Hepatocyte (in vitro differentiated cells): ENCODE results near the gene RHOU. TPM values are rescaled to one million over a fixed set of nuclear protein-coding genes. Genes with fewer than 3 reads are reported as not detected.

Source experiments
- DNase-seq: peaks from one replicate; pipeline ENCODE4 v3.0.0-alpha.2; 2016; ENCODE audit warnings: low spot score
- H2AFZ ChIP-seq: fragments of 200-600 bp; sonication (generic); 2 replicates; pipeline ENCODE4 v1.6.0; 2016; ENCODE audit warnings: antibody characterized with exemption, mild to moderate bottlenecking
- H3K27ac ChIP-seq: fragments of 200-600 bp; sonication (generic); 2 replicates; pipeline ENCODE4 v1.5.1; 2016; ENCODE audit warnings: mild to moderate bottlenecking
- H3K27me3 ChIP-seq: fragments of 200-600 bp; sonication (generic); 2 replicates; pipeline ENCODE4 v1.6.1; 2016
- H3K36me3 ChIP-seq: fragments of 200-600 bp; sonication (generic); replicated peaks from 2 replicates; pipeline ENCODE4 v1.5.1; 2016; ENCODE audit warnings: low read depth; ENCODE audit not compliant: insufficient read depth
- H3K4me1 ChIP-seq: fragments of 200-600 bp; sonication (generic); 2 replicates; pipeline ENCODE4 v1.5.1; 2016; ENCODE audit warnings: mild to moderate bottlenecking, moderate library complexity; ENCODE audit not compliant: insufficient read depth
- H3K4me2 ChIP-seq: fragments of 200-600 bp; sonication (generic); 2 replicates; pipeline ENCODE4 v1.6.0; 2016
- H3K4me3 ChIP-seq: fragments of 200-600 bp; sonication (generic); 2 replicates; pipeline ENCODE4 v1.5.1; 2016; ENCODE audit warnings: mild to moderate bottlenecking
- H3K79me2 ChIP-seq: fragments of 200-600 bp; sonication (generic); 2 replicates; pipeline ENCODE4 v1.6.0; 2017; ENCODE audit warnings: mild to moderate bottlenecking
- H3K9me2 ChIP-seq: fragments of 200-600 bp; sonication (generic); replicated peaks from 2 replicates; pipeline ENCODE4 v1.6.0; 2017; ENCODE audit warnings: mild to moderate bottlenecking; ENCODE audit not compliant: insufficient read depth
- H3K9me3 ChIP-seq: fragments of 200-600 bp; sonication (generic); 2 replicates; pipeline ENCODE4 v1.5.1; 2016; ENCODE audit warnings: low read depth, mild to moderate bottlenecking
- H4K20me1 ChIP-seq: fragments of 200-600 bp; sonication (generic); 2 replicates; pipeline ENCODE4 v1.6.0; 2016; ENCODE audit warnings: mild to moderate bottlenecking; ENCODE audit not compliant: insufficient read depth, poor library complexity, severe bottlenecking
- EZH2 ChIP-seq: fragments of 200-600 bp; sonication (generic); IDR thresholded peaks from 2 replicates; pipeline ENCODE4 v1.6.1; 2016; ENCODE audit warnings: antibody characterized with exemption, mild to moderate bottlenecking, borderline replicate concordance
- EZH2phosphoT487 ChIP-seq: fragments of 200-600 bp; sonication (generic); IDR thresholded peaks from one replicate; pipeline ENCODE4 v1.6.1; 2018; ENCODE audit warnings: antibody characterized with exemption, mild to moderate bottlenecking, low read depth, moderate library complexity; ENCODE audit not compliant: unreplicated experiment, severe bottlenecking
- WGBS: methylation state at CpG from one replicate; pipeline ENCODE4 v1.1.6; 2016; ENCODE audit warnings: low lambda C conversion rate; ENCODE audit errors: missing lambda C conversion rate; 5-methylcytosine and 5-hydroxymethylcytosine counted together
- polyA plus RNA-seq: library from polyadenylated mRNA; unstranded; fragments of >200 nt; fragmentation: Nextera tagmentation; extraction: Ambion mirVana; gene quantifications from 2 replicates; pipeline ENCODE4 v1.2.1, GENCODE V29; 2016
- total RNA-seq: library from RNA; depleted of rRNA; stranded (reverse); fragments of >200 nt; gene quantifications from 2 replicates; pipeline ENCODE4 v1.2.3, GENCODE V29; 2014
- TF ChIP-seq, protein P1 (sequence below): fragments of 200-600 bp; sonication (generic); IDR thresholded peaks from 2 replicates; pipeline ENCODE4 v1.5.1; 2016; ENCODE audit warnings: antibody characterized with exemption, mild to moderate bottlenecking; ENCODE audit not compliant: poor library complexity

The RHOU gene
- total and polyA plus RNA-seq, 2 experiments from 2014 or later: 70.5 to 124 TPM

GRCh38 chr1:228784181-228784580, 48.9 kb downstream of the RHOU start:
- TF ChIP-seq EZH2: no peak
- no peak for TF ChIP-seq EZH2phosphoT487
- TF ChIP-seq, protein P1, sequence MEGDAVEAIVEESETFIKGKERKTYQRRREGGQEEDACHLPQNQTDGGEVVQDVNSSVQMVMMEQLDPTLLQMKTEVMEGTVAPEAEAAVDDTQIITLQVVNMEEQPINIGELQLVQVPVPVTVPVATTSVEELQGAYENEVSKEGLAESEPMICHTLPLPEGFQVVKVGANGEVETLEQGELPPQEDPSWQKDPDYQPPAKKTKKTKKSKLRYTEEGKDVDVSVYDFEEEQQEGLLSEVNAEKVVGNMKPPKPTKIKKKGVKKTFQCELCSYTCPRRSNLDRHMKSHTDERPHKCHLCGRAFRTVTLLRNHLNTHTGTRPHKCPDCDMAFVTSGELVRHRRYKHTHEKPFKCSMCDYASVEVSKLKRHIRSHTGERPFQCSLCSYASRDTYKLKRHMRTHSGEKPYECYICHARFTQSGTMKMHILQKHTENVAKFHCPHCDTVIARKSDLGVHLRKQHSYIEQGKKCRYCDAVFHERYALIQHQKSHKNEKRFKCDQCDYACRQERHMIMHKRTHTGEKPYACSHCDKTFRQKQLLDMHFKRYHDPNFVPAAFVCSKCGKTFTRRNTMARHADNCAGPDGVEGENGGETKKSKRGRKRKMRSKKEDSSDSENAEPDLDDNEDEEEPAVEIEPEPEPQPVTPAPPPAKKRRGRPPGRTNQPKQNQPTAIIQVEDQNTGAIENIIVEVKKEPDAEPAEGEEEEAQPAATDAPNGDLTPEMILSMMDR: no peak
- H3K4me2 ChIP-seq: no peak overlapping the region
- peak overlapping the region; percentile 83 for H3K27ac ChIP-seq
- peaks cover 32% of the 10 kb centered on the region for H3K4me1 ChIP-seq
- H3K9me3 ChIP-seq: no peaks in the 10 kb centered on the region
- no peak for DNase-seq
- H3K4me3 ChIP-seq: no peak overlapping the region
- H2AFZ ChIP-seq: no peak overlapping the region
- WGBS: 91% methylated on average over 3 of the region's 3 CpGs
- H3K27me3 ChIP-seq: no peaks in the 10 kb centered on the region
- no peaks in the 10 kb centered on the region for H3K79me2 ChIP-seq
- H3K9me2 ChIP-seq: no peaks in the 10 kb centered on the region
- no peaks in the 10 kb centered on the region for H4K20me1 ChIP-seq
- H3K36me3 ChIP-seq: no peaks in the 10 kb centered on the region

DNA sequence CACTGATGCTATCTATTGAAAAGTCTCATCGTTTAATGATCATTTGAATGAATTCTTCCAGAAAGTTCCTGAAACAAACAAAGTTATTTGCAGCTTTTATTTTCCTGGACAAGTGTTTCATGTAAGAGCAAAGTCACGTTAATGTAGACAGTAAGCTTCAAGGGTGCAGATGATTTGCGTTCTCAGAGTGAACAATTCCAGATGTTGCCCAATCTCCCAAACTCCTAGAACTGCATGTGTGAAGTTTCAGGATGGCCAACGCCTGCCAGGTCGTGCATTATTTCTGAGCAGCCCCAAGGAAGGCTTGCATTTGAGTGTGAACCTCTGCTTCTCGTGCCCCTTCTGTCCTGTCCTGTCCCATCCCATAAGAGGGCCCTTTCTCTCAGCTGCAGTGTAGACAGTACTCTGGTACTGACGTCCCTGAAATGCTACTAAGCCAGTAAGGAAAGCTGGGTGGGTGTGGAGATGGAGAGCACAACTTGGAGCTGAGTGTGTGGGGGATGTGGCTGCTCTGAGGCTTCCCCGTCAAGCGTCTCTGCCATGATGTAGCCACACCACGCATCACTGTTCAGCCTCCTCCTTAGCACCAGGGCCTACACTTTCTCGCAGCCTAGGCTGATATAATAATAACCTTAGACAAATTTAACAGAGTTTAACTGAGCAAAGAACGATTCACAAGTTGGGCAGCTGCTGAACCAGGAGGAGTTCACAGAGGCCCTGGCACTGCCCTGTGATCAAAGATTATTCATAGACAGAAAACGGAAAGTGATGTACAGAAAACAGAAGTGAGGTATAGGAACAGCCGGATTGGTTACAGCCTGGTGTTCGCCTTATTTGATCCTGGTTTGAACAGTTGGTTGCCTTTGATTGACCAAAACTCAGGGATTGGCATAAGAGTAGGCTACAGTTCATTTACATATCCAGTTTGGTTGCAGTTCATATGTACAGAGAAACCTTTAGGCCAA, 50.4 kb downstream of the RHOU start:
- 77% methylated on average over 15 of the region's 15 CpGs for WGBS
- H3K36me3 ChIP-seq: no peaks in the 10 kb centered on the region
- H3K4me2 ChIP-seq: no peak overlapping the region
- no peak for DNase-seq
- H3K9me2 ChIP-seq: no peaks in the 10 kb centered on the region
- TF ChIP-seq, protein P1: no peak
- TF ChIP-seq EZH2 (no peak), EZH2phosphoT487 (no peak)
- no peaks in the 10 kb centered on the region for H4K20me1 ChIP-seq
- H3K4me1 ChIP-seq: peaks cover 28% of the 10 kb centered on the region
- no peaks in the 10 kb centered on the region for H3K79me2 ChIP-seq
- no peak overlapping the region for H3K27ac ChIP-seq
- H3K27me3 ChIP-seq: no peaks in the 10 kb centered on the region
- H3K9me3 ChIP-seq: no peaks in the 10 kb centered on the region
- no peak overlapping the region for H2AFZ ChIP-seq
- no peak overlapping the region for H3K4me3 ChIP-seq

GRCh38 chr1:228786361-228787129, 51.3 kb downstream of the RHOU start:
- H3K9me2 ChIP-seq: no peaks in the 10 kb centered on the region
- H3K27ac ChIP-seq: no peak overlapping the region
- WGBS: 82% methylated on average over 4 of the region's 4 CpGs
- no peaks in the 10 kb centered on the region for H3K27me3 ChIP-seq
- H3K4me2 ChIP-seq: no peak overlapping the region
- H3K4me3 ChIP-seq: no peak overlapping the region
- H3K36me3 ChIP-seq: no peaks in the 10 kb centered on the region
- peaks cover 20% of the 10 kb centered on the region for H3K4me1 ChIP-seq
- no peak overlapping the region for H2AFZ ChIP-seq
- TF ChIP-seq, protein P1: no peak
- no peak for TF ChIP-seq EZH2
- TF ChIP-seq EZH2phosphoT487: no peak
- H3K79me2 ChIP-seq: no peaks in the 10 kb centered on the region
- DNase-seq: no peak
- H4K20me1 ChIP-seq: no peaks in the 10 kb centered on the region
- H3K9me3 ChIP-seq: no peaks in the 10 kb centered on the region
